Psoas muscle (tissue), 8 donors: Measurements from ENCODE around the gene MKRN2OS. TPM values are rescaled to one million over a fixed set of nuclear protein-coding genes. Genes with fewer than 3 reads are reported as not detected.

Experiments used
- ATAC-seq, 4 donors: fragments of 200-7000 bp; cut with Tn5 transposase; one replicate each; pipeline ENCODE4 v1.9.1; 2020; ENCODE audit warnings: moderate library complexity in 3 of 4, mild to moderate bottlenecking in 2 of 4
- DNase-seq, 2 donors: peaks; one replicate each; pipeline ENCODE4 v3.0.0-alpha.2; 2020
- H3K27ac ChIP-seq: fragments of 200-600 bp; one replicate; pipeline ENCODE4 v1.8.0; 2022
- H3K27me3 ChIP-seq, 3 donors: fragments of 200-600 bp in 1 of 3; one replicate each; pipeline versions ENCODE4 v1.6.1 to v1.8.0; 2013 to 2022; ENCODE audit warnings: low read length in 2 of 3, mild to moderate bottlenecking in 2 of 3, moderate library complexity in 1 of 3; ENCODE audit not compliant: insufficient read depth in 3 of 3
- H3K36me3 ChIP-seq, 2 donors: fragments of 200-600 bp in 1 of 2; one replicate each; pipeline versions ENCODE4 v1.6.1 to v1.8.0; 2013 to 2022; ENCODE audit warnings: low read depth in 1 of 2, mild to moderate bottlenecking in 1 of 2, moderate library complexity in 1 of 2; ENCODE audit not compliant: insufficient read depth in 1 of 2
- H3K4me1 ChIP-seq: fragments of 200-600 bp; one replicate; pipeline ENCODE4 v1.8.0; 2022
- H3K4me3 ChIP-seq: fragments of 200-600 bp; one replicate; pipeline ENCODE4 v1.8.0; 2022; ENCODE audit warnings: mild to moderate bottlenecking
- H3K9me3 ChIP-seq: fragments of 200-600 bp; one replicate; pipeline ENCODE4 v1.8.0; 2022
- CTCF ChIP-seq: fragments of 200-600 bp; IDR thresholded peaks from one replicate; pipeline ENCODE4 v1.8.0; 2022; ENCODE audit warnings: antibody characterized with exemption
- WGBS, 3 donors: extraction: QIAGEN DNeasy Blood & Tissue Kit; methylation state at CpG; one replicate each; pipeline versions ENCODE4 v1.1.6 to v1.1.7; 2013; 5-methylcytosine and 5-hydroxymethylcytosine counted together
- intact Hi-C, 2 donors: fragments of 100-400 bp; cut with DNase I; formaldehyde crosslinking; loops; one replicate each; pipeline versions ENCODE4 v1.11.0 to v1.14.2; 2022
- polyA plus RNA-seq, 3 donors: library from polyadenylated mRNA; stranded (reverse); fragments of 200-250 nt; gene quantifications; one replicate each; pipeline ENCODE4 v1.2.3, GENCODE V29; 2013
- total RNA-seq, 4 donors: library from RNA; stranded (reverse); fragmentation: NEBNext Ultra II Directional in 2 of 4; extraction: Animal tissue kit (Norgen Biotek cat#: 25700) in 2 of 4; gene quantifications; one replicate each; pipeline versions ENCODE4 v1.2.1 to v1.2.4, GENCODE V29; 2021 to 2023
- donor health status: healthy with polysubstance abuse.
- donor health status: DM: no; HTN: no; CAD: no; lungs with moderate emphysema.
- donor health status: Bipolar disorder and iron deficiency.
- donor health status: healthy.
- donor health status: DM: yes; HTN: yes; CAD: no.
- donor health status: DM: no; HTN: no; CAD: no.
- donor health status: DM: no; HTN: no; CAD: no.
- donor health status: DM: yes; HTN: yes; CAD: no.

MKRN2OS gene
- total and polyA plus RNA-seq, 7 donors = 0.16 to 1.5 (median 0.48) TPM; not detected in 2

GRCh38 chr3:12503126-12503957 lies 42.0 kb downstream of the MKRN2OS start:
- Histone ChIP-seq H3K27me3 (no peaks in the 10 kb centered on the region), H3K4me3 (no peak overlapping the region), H3K36me3 (peaks cover 4 to 89% of the 10 kb centered on the region in 2 donors), H3K9me3 (no peaks in the 10 kb centered on the region), H3K27ac (no peak overlapping the region), H3K4me1 (peaks cover 10% of the 10 kb centered on the region)
- intact Hi-C loops = no loop called here
- DNase-seq = no peak
- no peak for ATAC-seq
- no peak for TF ChIP-seq CTCF
- 91 to 93% (median 91%) methylated on average over 18 of the region's 18 CpGs for WGBS, 3 donors

- intact Hi-C loops = no loop called here
- H3K9me3 ChIP-seq = no peaks in the 10 kb centered on the region
- H3K27ac ChIP-seq = no peak overlapping the region
- peaks cover 8 to 97% of the 10 kb centered on the region in 2 donors for H3K36me3 ChIP-seq
- peak in 2 of 4 donors; percentile 36 to 59 for ATAC-seq
- H3K4me1 ChIP-seq = no peaks in the 10 kb centered on the region
- TF ChIP-seq CTCF = no peak
- H3K27me3 ChIP-seq = no peaks in the 10 kb centered on the region
- WGBS, 3 donors = 75 to 82% (median 77%) methylated on average over 7 of the region's 7 CpGs
- no peak for DNase-seq
- no peak overlapping the region for H3K4me3 ChIP-seq
Observed at GRCh38 chr3:12501360-12502020, 43.8 kb downstream of the MKRN2OS start.

- Histone ChIP-seq H3K27me3 (no peaks in the 10 kb centered on the region), H3K4me1 (no peaks in the 10 kb centered on the region), H3K4me3 (no peak overlapping the region), H3K27ac (no peak overlapping the region), H3K9me3 (no peaks in the 10 kb centered on the region), H3K36me3 (peaks cover 8 to 95% of the 10 kb centered on the region in 2 donors)
- ATAC-seq (peak in 2 of 4 donors; percentile 45 to 67), DNase-seq (no peak)
- no peak for TF ChIP-seq CTCF
- intact Hi-C loops = no loop called here
- 69 to 88% (median 71%) methylated on average over 5 of the region's 5 CpGs for WGBS, 3 donors
Observed at GRCh38 chr3:12499474-12499873, 45.8 kb downstream of the MKRN2OS start.

GRCh38 chr3:12496453-12496761 lies 48.9 kb downstream of the MKRN2OS start:
- Histone ChIP-seq H3K9me3 (no peaks in the 10 kb centered on the region), H3K4me3 (no peak overlapping the region), H3K27me3 (no peaks in the 10 kb centered on the region), H3K4me1 (no peaks in the 10 kb centered on the region), H3K27ac (no peak overlapping the region), H3K36me3 (peaks cover 10 to 96% of the 10 kb centered on the region in 2 donors)
- TF ChIP-seq CTCF = no peak
- 95 to 100% (median 97%) methylated on average over 1 of the region's 1 CpG for WGBS, 3 donors
- no peak for DNase-seq
- ATAC-seq = no peak
- intact Hi-C loops = no loop called here
